ENCODE measurements around the gene DOK4. TPM values are rescaled to one million over a fixed set of nuclear protein-coding genes. Genes with fewer than 3 reads are reported as not detected.
A peak's percentile ranks its signal among the peaks of the same experiment; 100 is the strongest.
"Not testable (repeated sequence)": the region's sequence is repeated elsewhere in the genome, so short reads cannot be mapped to it uniquely, and the experiment has no call there.

Gene DOK4
- total and polyA plus RNA-seq, 8 donors, result 27.7 to 108 (median 31.0) TPM

- peak; percentile 99 for ATAC-seq
- Histone ChIP-seq H3K27me3 (no peaks in the 10 kb centered on the region), H3K4me3 (peak within 1 kb of the TSS; percentile 89 to 97), H3K4me1 (peaks cover 17 to 21% of the 10 kb centered on the region in 2 donors), H3K27ac (peak within 1 kb of the TSS; percentile 78 to 89), H3K36me3 (peaks cover 0 to 7% of the 10 kb centered on the region in 2 donors), H3K9me3 (no peaks in the 10 kb centered on the region)
- peak; percentile 90 to 99 (median 96) for DNase-seq
- intact Hi-C loops (cut with DNase I), result no loop called here
- TF ChIP-seq CTCF (IDR thresholded peaks at IDR 0.05), result no peak
These were observed 38.9 kb downstream of the DOK4 start, which contains the start of the genes CIAPIN1 and COQ9 for GRCh38 chr16:57447186-57447962. Gene CIAPIN1, minus strand, starts transcription at chr16:57447385. Its CDS starts 6,457 bp downstream, at chr16:57440928. Gene COQ9, plus strand, starts transcription at chr16:57447479. Its CDS starts 27 bp downstream, at chr16:57447506.

- peaks cover 0 to 6% of the 10 kb centered on the region in 2 donors for H3K36me3 ChIP-seq
- H3K27ac ChIP-seq, result peak overlapping the region; percentile 78 to 89
- no peak for TF ChIP-seq CTCF (IDR thresholded peaks at IDR 0.05)
- peak in 3 of 4 donors; percentile 6 to 46 (median 20) for DNase-seq
- no peaks in the 10 kb centered on the region for H3K27me3 ChIP-seq
- peaks cover 17 to 21% of the 10 kb centered on the region in 2 donors for H3K4me1 ChIP-seq
- intact Hi-C loops (cut with DNase I), result no loop called here
- no peaks in the 10 kb centered on the region for H3K9me3 ChIP-seq
- peak; percentile 46 for ATAC-seq
- peak overlapping the region; percentile 89 to 97 for H3K4me3 ChIP-seq
These were observed 39.6 kb downstream of the DOK4 start for GRCh38 chr16:57446531-57447185.

GRCh38 chr16:57445510-57445909, 40.8 kb downstream of the DOK4 start:
- H3K9me3 ChIP-seq, result peaks cover 0 to 7% of the 10 kb centered on the region in 2 donors
- intact Hi-C loops (cut with DNase I), result no loop called here
- no peak overlapping the region for H3K27ac ChIP-seq
- ATAC-seq (no peak), DNase-seq (no peak)
- no peak overlapping the region for H3K4me3 ChIP-seq
- H3K36me3 ChIP-seq, result peaks cover 0 to 13% of the 10 kb centered on the region in 2 donors
- TF ChIP-seq CTCF (IDR thresholded peaks at IDR 0.05), result no peak
- H3K4me1 ChIP-seq, result peaks cover 17 to 21% of the 10 kb centered on the region in 2 donors
- no peaks in the 10 kb centered on the region for H3K27me3 ChIP-seq

- Histone ChIP-seq H3K27ac (no peak overlapping the region), H3K4me1 (peaks cover 17 to 21% of the 10 kb centered on the region in 2 donors), H3K27me3 (no peaks in the 10 kb centered on the region), H3K36me3 (peaks cover 0 to 21% of the 10 kb centered on the region in 2 donors), H3K4me3 (no peak overlapping the region), H3K9me3 (peaks cover 0 to 15% of the 10 kb centered on the region in 2 donors)
- no peak for TF ChIP-seq CTCF (IDR thresholded peaks at IDR 0.05)
- intact Hi-C loops (cut with DNase I), result no loop called here
- DNase-seq (no peak), ATAC-seq (no peak)
These were observed 41.6 kb downstream of the DOK4 start for GRCh38 chr16:57444711-57445110.

- Histone ChIP-seq H3K9me3 (peaks cover 0 to 20% of the 10 kb centered on the region in 2 donors), H3K36me3 (peaks cover 0 to 59% of the 10 kb centered on the region in 2 donors)
- H3K27me3 ChIP-seq; ATAC-seq; H3K4me3 ChIP-seq; H3K4me1 ChIP-seq; intact Hi-C loops (cut with DNase I); H3K27ac ChIP-seq; DNase-seq: not testable (repeated sequence)
These were observed 45.7 kb downstream of the DOK4 start for GRCh38 chr16:57440551-57440950.

GRCh38 chr16:57439947-57440346, 46.3 kb downstream of the DOK4 start:
- ATAC-seq; DNase-seq; H3K4me3 ChIP-seq; H3K27ac ChIP-seq; H3K4me1 ChIP-seq; H3K27me3 ChIP-seq; intact Hi-C loops (cut with DNase I): not testable (repeated sequence)
- peaks cover 0 to 20% of the 10 kb centered on the region in 2 donors for H3K9me3 ChIP-seq
- H3K36me3 ChIP-seq, result peaks cover 0 to 65% of the 10 kb centered on the region in 2 donors

Data from left lung (tissue), 10 donors.